GM23338 (cell line): Measurements from ENCODE around the gene AP1S3.

Experiments used
- CTCF ChIP-seq, 2 experiments: fragments of 200-600 bp in 1 of 2; sonication (generic) in 1 of 2; conservative IDR thresholded peaks; 2 replicates each; pipeline versions ENCODE4 v1.5.1 to v1.6.1; 2016 to 2017; ENCODE audit warnings: antibody characterized with exemption in 2 of 2, low read depth in 2 of 2, mild to moderate bottlenecking in 2 of 2, moderate library complexity in 1 of 2
- EZH2 ChIP-seq: fragments of 200-600 bp; sonication (generic); IDR thresholded peaks from one replicate; pipeline ENCODE4 v1.8.0; 2017; ENCODE audit warnings: antibody characterized with exemption, mild to moderate bottlenecking, low read depth; ENCODE audit not compliant: unreplicated experiment
- EZH2phosphoT487 ChIP-seq: fragments of 200-600 bp; sonication (generic); IDR thresholded peaks from one replicate; pipeline ENCODE4 v1.8.1; 2018; ENCODE audit warnings: antibody characterized with exemption; ENCODE audit not compliant: unreplicated experiment
- JUNB ChIP-seq: IDR thresholded peaks from one replicate; pipeline ENCODE4 v1.6.1; 2016; ENCODE audit warnings: antibody characterized with exemption; ENCODE audit not compliant: unreplicated experiment
- POLR2AphosphoS5 ChIP-seq: IDR thresholded peaks from 2 replicates; pipeline ENCODE4 v1.6.1; 2016; ENCODE audit warnings: antibody characterized with exemption, low read depth
- ZNF114 ChIP-seq: fragments of 250-450 bp; sonication (Bioruptor Pico); IDR thresholded peaks from 2 replicates; pipeline ENCODE4 v1.5.0; 2020; ENCODE audit warnings: mild to moderate bottlenecking, moderate library complexity

GRCh38 chr2:223797811-223798721, 39.3 kb downstream of the AP1S3 start:
- TF ChIP-seq POLR2AphosphoS5, result no peak
- TF ChIP-seq CTCF (conservative IDR thresholded peaks at IDR 0.05; ENCODE audit: low read depth in 2 of 2), result peak; percentile 53 to 56
- no peak for TF ChIP-seq EZH2
- no peak for TF ChIP-seq EZH2phosphoT487
- TF ChIP-seq ZNF114 (CRISPR knock-in tag), result no peak
- TF ChIP-seq JUNB, result no peak
